GM18526 (cell line): ENCODE measurements around the gene SNX2.

ENCODE experiments used
- POLR2A ChIP-seq: IDR thresholded peaks from 3 replicates; pipeline ENCODE4 v1.6.1; 2011; ENCODE audit not compliant: insufficient read length; ENCODE audit errors: extremely low read depth

SNX2 gene

GRCh38 chr5:122759241-122760070 is 15.4 kb upstream of the SNX2 start:
- no peak for TF ChIP-seq POLR2A

- TF ChIP-seq POLR2A, result no peak
These were observed 14.6 kb upstream of the SNX2 start for GRCh38 chr5:122760236-122760635.

GRCh38 chr5:122761115-122761514 is 13.8 kb upstream of the SNX2 start:
- no peak for TF ChIP-seq POLR2A

- no peak for TF ChIP-seq POLR2A
These were observed 8.8 kb upstream of the SNX2 start for GRCh38 chr5:122766130-122766529.

- TF ChIP-seq POLR2A, result no peak
These were observed 4.4 kb upstream of the SNX2 start for GRCh38 chr5:122770477-122770876.

GRCh38 chr5:122772446-122772845 is 2.4 kb upstream of the SNX2 start:
- TF ChIP-seq POLR2A, result no peak

- TF ChIP-seq POLR2A, result no peak
These were observed 1.3 kb upstream of the SNX2 start for GRCh38 chr5:122773619-122774018.

- no peak for TF ChIP-seq POLR2A
These were observed 390 bp upstream of the SNX2 start for GRCh38 chr5:122774519-122774860.

GRCh38 chr5:122775550-122776542 is 966 bp downstream of the SNX2 start:
- no peak for TF ChIP-seq POLR2A

GRCh38 chr5:122778157-122778556 is 3.3 kb downstream of the SNX2 start:
- TF ChIP-seq POLR2A, result no peak

GRCh38 chr5:122779451-122779850 is 4.6 kb downstream of the SNX2 start:
- TF ChIP-seq POLR2A, result no peak

- TF ChIP-seq POLR2A, result no peak
These were observed 5.4 kb downstream of the SNX2 start for GRCh38 chr5:122780296-122780695.

GRCh38 chr5:122781465-122781864 is 6.6 kb downstream of the SNX2 start:
- TF ChIP-seq POLR2A, result no peak

GRCh38 chr5:122785294-122785693 is 10.4 kb downstream of the SNX2 start:
- TF ChIP-seq POLR2A, result no peak

- no peak for TF ChIP-seq POLR2A
These were observed 13.5 kb downstream of the SNX2 start for GRCh38 chr5:122788371-122788770.

GRCh38 chr5:122788996-122789395 is 14.1 kb downstream of the SNX2 start:
- no peak for TF ChIP-seq POLR2A

- TF ChIP-seq POLR2A, result no peak
These were observed 14.7 kb downstream of the SNX2 start for GRCh38 chr5:122789461-122790171.
